DND-41 (cell line): Measurements from ENCODE around the gene ICA1.
"Not testable (repeated sequence)": the region's sequence is repeated elsewhere in the genome, so short reads cannot be mapped to it uniquely, and the experiment has no call there.

Experiments used
- ATAC-seq: fragments of 200-7000 bp; cut with Tn5 transposase; 3 replicates; pipeline ENCODE4 v1.9.1; 2021; ENCODE audit warnings: low read depth; ENCODE audit not compliant: insufficient read depth
- DNase-seq: peaks from one replicate; pipeline ENCODE4 v3.0.0-alpha.2; 2020
- H2AFZ ChIP-seq: 2 replicates; pipeline ENCODE4 v1.6.0; 2012; ENCODE audit warnings: low read depth, low read length
- H3K27ac ChIP-seq: 2 replicates; pipeline ENCODE4 v1.5.1; 2012; ENCODE audit warnings: low read length, inconsistent platforms
- H3K27me3 ChIP-seq: fragments of 200-600 bp; sonication (generic); 2 replicates; pipeline ENCODE4 v1.6.0; 2012; ENCODE audit warnings: low read length, mild to moderate bottlenecking, inconsistent platforms; ENCODE audit not compliant: insufficient read depth, poor library complexity
- H3K36me3 ChIP-seq: 2 replicates; pipeline ENCODE4 v1.5.1; 2012; ENCODE audit warnings: low read length, inconsistent platforms; ENCODE audit not compliant: insufficient read depth
- H3K4me1 ChIP-seq: 2 replicates; pipeline ENCODE4 v1.5.1; 2012; ENCODE audit warnings: mild to moderate bottlenecking, low read length; ENCODE audit not compliant: insufficient read depth
- H3K4me2 ChIP-seq: 2 replicates; pipeline ENCODE4 v1.6.0; 2012; ENCODE audit warnings: mild to moderate bottlenecking, moderate library complexity, low read length, inconsistent platforms; ENCODE audit not compliant: insufficient read depth
- H3K4me3 ChIP-seq, 2 experiments: fragments of 200-600 bp in 1 of 2; shearing (Covaris generic) in 1 of 2; 2 replicates each; pipeline ENCODE4 v1.5.1; 2012 to 2016; ENCODE audit warnings: inconsistent platforms in 2 of 2, low read length in 2 of 2, mild to moderate bottlenecking in 2 of 2, low read depth in 1 of 2, moderate library complexity in 1 of 2
- H3K79me2 ChIP-seq: 2 replicates; pipeline ENCODE4 v1.6.0; 2012; ENCODE audit warnings: low read length, inconsistent platforms; ENCODE audit not compliant: insufficient read depth
- H3K9ac ChIP-seq: 2 replicates; pipeline ENCODE4 v1.6.0; 2012; ENCODE audit warnings: low read depth, mild to moderate bottlenecking, inconsistent platforms, low read length, moderate library complexity
- H3K9me3 ChIP-seq: 2 replicates; pipeline ENCODE4 v1.5.1; 2012; ENCODE audit warnings: low read length, moderate library complexity, mild to moderate bottlenecking, inconsistent platforms; ENCODE audit not compliant: insufficient read depth, severe bottlenecking
- H4K20me1 ChIP-seq: 2 replicates; pipeline ENCODE4 v1.6.0; 2012; ENCODE audit warnings: low read length; ENCODE audit not compliant: insufficient read depth
- EZH2 ChIP-seq: IDR thresholded peaks from 3 replicates; pipeline ENCODE4 v1.6.1; 2012; ENCODE audit warnings: borderline replicate concordance, low read depth, mild to moderate bottlenecking, moderate library complexity, low read length, inconsistent platforms; ENCODE audit not compliant: severe bottlenecking
- TF ChIP-seq, protein P1 (sequence below): IDR thresholded peaks from 2 replicates; pipeline ENCODE4 v1.5.1; 2012; ENCODE audit warnings: borderline replicate concordance, low read length, moderate library complexity, mild to moderate bottlenecking; ENCODE audit not compliant: poor library complexity, severe bottlenecking; ENCODE audit errors: extremely low read depth

ICA1 gene

DNA sequence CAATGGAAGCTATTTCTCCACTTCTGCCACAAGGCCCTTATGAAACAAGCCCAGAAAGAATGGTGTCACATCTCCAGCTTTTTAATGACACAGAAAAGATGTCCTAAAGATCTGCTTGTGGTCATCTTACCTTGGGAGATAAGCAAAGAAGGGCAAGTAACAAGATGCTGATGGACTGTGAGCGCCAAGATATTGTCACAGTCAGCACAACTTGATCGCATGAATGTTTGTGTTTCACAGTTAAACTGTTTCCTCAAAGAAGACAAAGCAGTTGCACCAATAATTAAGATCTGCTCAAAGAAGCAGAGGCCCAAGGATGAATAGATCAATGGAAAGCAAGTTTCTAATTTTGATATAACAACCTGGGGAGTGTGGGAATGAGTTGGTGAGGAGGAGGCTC lies 15.9 kb downstream of the ICA1 start:
- no peak overlapping the region for H3K4me3 ChIP-seq
- peaks cover 5% of the 10 kb centered on the region for H3K27me3 ChIP-seq
- ATAC-seq (no peak), DNase-seq (no peak)
- no peak overlapping the region for H3K9ac ChIP-seq
- H3K27ac ChIP-seq: no peak overlapping the region
- H3K36me3 ChIP-seq: no peaks in the 10 kb centered on the region
- no peak overlapping the region for H3K4me2 ChIP-seq
- no peaks in the 10 kb centered on the region for H4K20me1 ChIP-seq
- no peaks in the 10 kb centered on the region for H3K9me3 ChIP-seq
- no peak overlapping the region for H2AFZ ChIP-seq
- H3K79me2 ChIP-seq: no peaks in the 10 kb centered on the region
- TF ChIP-seq, protein P1, sequence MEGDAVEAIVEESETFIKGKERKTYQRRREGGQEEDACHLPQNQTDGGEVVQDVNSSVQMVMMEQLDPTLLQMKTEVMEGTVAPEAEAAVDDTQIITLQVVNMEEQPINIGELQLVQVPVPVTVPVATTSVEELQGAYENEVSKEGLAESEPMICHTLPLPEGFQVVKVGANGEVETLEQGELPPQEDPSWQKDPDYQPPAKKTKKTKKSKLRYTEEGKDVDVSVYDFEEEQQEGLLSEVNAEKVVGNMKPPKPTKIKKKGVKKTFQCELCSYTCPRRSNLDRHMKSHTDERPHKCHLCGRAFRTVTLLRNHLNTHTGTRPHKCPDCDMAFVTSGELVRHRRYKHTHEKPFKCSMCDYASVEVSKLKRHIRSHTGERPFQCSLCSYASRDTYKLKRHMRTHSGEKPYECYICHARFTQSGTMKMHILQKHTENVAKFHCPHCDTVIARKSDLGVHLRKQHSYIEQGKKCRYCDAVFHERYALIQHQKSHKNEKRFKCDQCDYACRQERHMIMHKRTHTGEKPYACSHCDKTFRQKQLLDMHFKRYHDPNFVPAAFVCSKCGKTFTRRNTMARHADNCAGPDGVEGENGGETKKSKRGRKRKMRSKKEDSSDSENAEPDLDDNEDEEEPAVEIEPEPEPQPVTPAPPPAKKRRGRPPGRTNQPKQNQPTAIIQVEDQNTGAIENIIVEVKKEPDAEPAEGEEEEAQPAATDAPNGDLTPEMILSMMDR: no peak
- no peak for TF ChIP-seq EZH2
- no peaks in the 10 kb centered on the region for H3K4me1 ChIP-seq

DNA sequence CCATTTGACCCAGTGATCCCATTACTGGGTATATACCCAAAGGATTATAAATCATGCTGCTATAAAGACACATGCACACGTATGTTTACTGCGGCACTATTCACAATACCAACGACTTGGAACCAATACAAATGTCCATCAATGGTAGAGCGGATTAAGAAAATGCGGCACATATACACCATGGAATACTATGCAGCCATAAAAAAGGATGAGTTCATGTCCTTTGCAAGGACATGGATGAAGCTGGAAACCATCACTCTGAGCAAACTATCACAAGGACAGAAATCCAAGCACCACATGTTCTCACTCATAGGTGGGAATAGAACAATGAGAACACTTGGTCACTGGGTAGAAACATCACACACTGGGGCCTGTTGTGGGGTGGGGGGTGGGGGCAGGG lies 16.9 kb downstream of the ICA1 start:
- not testable (repeated sequence) for H4K20me1 ChIP-seq, H3K9me3 ChIP-seq, DNase-seq, H3K36me3 ChIP-seq, H2AFZ ChIP-seq, H3K4me2 ChIP-seq, ATAC-seq, H3K9ac ChIP-seq, H3K4me1 ChIP-seq, H3K79me2 ChIP-seq, H3K4me3 ChIP-seq, H3K27me3 ChIP-seq, H3K27ac ChIP-seq

DNA sequence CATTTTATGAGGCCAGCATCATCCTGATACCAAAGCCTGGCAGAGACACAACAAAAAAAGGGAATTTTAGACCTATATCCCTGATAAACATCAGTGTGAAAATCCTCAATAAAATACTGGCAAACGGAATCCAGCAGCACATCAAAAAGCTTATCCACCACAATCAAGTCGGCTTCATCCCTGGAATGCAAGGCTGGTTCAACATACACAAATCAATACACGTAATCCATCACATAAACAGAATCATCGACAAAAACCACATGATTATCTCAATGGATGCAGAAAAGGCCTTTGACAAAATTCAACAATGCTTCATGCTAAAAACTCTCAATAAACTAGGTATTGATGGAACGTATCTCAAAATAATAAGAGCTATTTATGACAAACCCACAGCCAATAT lies 18.9 kb downstream of the ICA1 start:
- H3K4me1 ChIP-seq, H3K9ac ChIP-seq, H3K4me2 ChIP-seq, DNase-seq, H4K20me1 ChIP-seq, H2AFZ ChIP-seq, H3K27me3 ChIP-seq, ATAC-seq, H3K9me3 ChIP-seq, H3K4me3 ChIP-seq, H3K79me2 ChIP-seq, H3K36me3 ChIP-seq, H3K27ac ChIP-seq: not testable (repeated sequence)

DNA sequence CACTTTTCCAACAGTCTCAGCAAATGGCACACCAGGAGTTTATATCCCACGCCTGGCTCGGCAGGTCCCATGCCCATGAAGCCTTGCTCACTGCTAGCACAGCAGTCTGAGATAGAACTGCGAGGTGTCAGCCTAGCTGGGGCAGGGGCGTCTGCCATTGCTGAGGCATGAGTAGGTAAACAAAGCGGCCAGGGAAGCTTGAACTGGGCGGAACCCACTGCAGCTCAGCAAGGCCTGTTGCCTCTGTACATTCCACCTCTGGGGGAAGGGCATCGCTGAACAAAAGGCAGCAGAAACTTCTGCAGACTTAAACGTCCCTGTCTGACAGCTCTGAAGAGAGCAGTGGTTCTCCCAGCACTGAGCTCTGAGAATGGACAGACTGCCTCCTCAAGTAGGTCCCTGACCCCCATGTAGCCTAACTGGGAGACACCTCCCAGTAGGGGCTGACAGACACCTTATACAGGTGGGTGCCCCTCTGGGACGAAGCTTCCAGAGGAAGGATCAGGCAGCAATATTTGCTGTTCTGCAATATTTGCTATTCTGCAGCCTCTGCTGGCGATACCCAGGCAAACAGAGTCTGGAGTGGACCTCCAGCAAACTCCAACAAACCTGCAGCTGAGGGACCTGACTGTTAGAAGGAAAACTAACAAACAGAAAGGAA lies 22.1 kb downstream of the ICA1 start:
- not testable (repeated sequence) for DNase-seq, H3K36me3 ChIP-seq, ATAC-seq, H3K9ac ChIP-seq, H2AFZ ChIP-seq, H3K9me3 ChIP-seq, H3K4me2 ChIP-seq, H3K27ac ChIP-seq, H4K20me1 ChIP-seq, H3K4me1 ChIP-seq, H3K4me3 ChIP-seq, H3K79me2 ChIP-seq
- peaks cover 15% of the 10 kb centered on the region for H3K27me3 ChIP-seq

DNA sequence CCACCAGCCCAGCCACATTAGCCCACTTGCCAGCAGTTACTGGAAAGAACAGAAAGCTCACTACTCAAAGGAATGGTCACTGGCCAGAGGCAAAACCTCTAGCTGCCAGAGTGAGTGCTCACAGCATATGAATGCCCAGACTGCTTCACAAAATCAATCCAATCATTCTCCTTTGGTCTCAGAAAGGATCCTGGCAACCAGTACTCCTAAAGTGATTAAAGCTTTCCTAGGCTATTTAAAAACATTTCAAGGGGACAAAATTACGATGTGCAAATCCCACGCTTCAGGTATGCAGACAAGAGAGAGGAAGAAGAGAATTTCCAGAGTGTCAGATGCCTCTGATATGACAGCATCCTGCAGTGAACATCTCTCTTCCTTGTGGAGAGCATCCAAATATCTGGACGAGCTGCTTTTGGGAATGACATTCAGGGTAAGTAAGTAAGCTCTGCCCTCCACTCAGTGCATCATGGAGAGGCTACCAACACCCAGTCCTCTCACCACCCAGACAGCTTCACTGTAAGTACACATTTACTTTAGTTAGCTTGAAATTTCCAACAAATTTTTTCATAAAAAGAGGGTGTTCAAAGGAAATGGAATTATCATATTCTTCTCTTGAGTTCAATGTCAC lies 25.1 kb downstream of the ICA1 start:
- H3K27me3 ChIP-seq: peaks cover 15% of the 10 kb centered on the region
- no peak for ATAC-seq
- no peak overlapping the region for H3K4me2 ChIP-seq
- no peak overlapping the region for H3K9ac ChIP-seq
- no peaks in the 10 kb centered on the region for H4K20me1 ChIP-seq
- no peaks in the 10 kb centered on the region for H3K4me1 ChIP-seq
- H3K4me3 ChIP-seq: no peak overlapping the region
- no peak overlapping the region for H3K27ac ChIP-seq
- H3K79me2 ChIP-seq: no peaks in the 10 kb centered on the region
- H3K36me3 ChIP-seq: no peaks in the 10 kb centered on the region
- no peaks in the 10 kb centered on the region for H3K9me3 ChIP-seq
- no peak overlapping the region for H2AFZ ChIP-seq
- DNase-seq: no peak
- TF ChIP-seq, protein P1: no peak
- TF ChIP-seq EZH2: no peak
